Esophagus squamous epithelium (tissue), 5 donors: Measurements from ENCODE around the gene TRNP1. TPM values are rescaled to one million over a fixed set of nuclear protein-coding genes. Genes with fewer than 3 reads are reported as not detected.

Source experiments
- DNase-seq: peaks from one replicate; lab custom pipeline; 2025; lab: John Stamatoyannopoulos, UW
- H3K27ac ChIP-seq, 4 donors: fragments of 200-600 bp; sonication (generic); one replicate each; pipeline ENCODE4 v1.5.1; 2016 to 2019; ENCODE audit warnings: mild to moderate bottlenecking in 1 of 4
- H3K27me3 ChIP-seq, 4 donors: fragments of 200-600 bp; sonication (generic); 1 replicate in 3 of 4; 2 replicates in 1 of 4; pipeline versions ENCODE4 v1.5.1 to v1.6.0; 2017 to 2021; ENCODE audit warnings: antibody characterized with exemption in 1 of 4
- H3K36me3 ChIP-seq, 3 donors: fragments of 200-600 bp; sonication (generic); one replicate each; pipeline ENCODE4 v1.5.1; 2016 to 2019
- H3K4me1 ChIP-seq, 3 donors: fragments of 200-600 bp; sonication (generic); one replicate each; pipeline ENCODE4 v1.5.1; 2017 to 2019
- H3K4me3 ChIP-seq, 4 donors: fragments of 200-600 bp; sonication (generic); 1 replicate in 3 of 4; 2 replicates in 1 of 4; pipeline ENCODE4 v1.5.1; 2016 to 2019; ENCODE audit warnings: mild to moderate bottlenecking in 2 of 4, moderate library complexity in 1 of 4
- H3K9me3 ChIP-seq, 3 donors: fragments of 200-600 bp; sonication (generic); one replicate each; pipeline ENCODE4 v1.5.1; 2016 to 2019
- POLR2A ChIP-seq, 4 donors: fragments of 450-650 bp; IDR thresholded peaks; one replicate each; pipeline ENCODE4 v1.6.1; 2017; ENCODE audit warnings: antibody characterized with exemption in 4 of 4, mild to moderate bottlenecking in 4 of 4, moderate library complexity in 3 of 4
- WGBS, 2 donors: methylation state at CpG; one replicate each; pipeline ENCODE4 v1.1.5; 2018; 5-methylcytosine and 5-hydroxymethylcytosine counted together
- intact Hi-C: fragments of 100-400 bp; cut with DNase I; formaldehyde crosslinking; loops from one replicate; pipeline ENCODE4 v1.15.0; 2022
- total RNA-seq, 4 donors: library from RNA; depleted of rRNA; stranded (reverse); fragments of >200 nt; gene quantifications; one replicate each; pipeline ENCODE4 v1.1.0, GENCODE V29; 2016
- TF ChIP-seq, protein P1 (sequence below), 6 experiments: fragments of 450-650 bp in 4 of 6; fragments of 200-600 bp in 2 of 6; sonication (generic) in 2 of 6; IDR thresholded peaks; one replicate each; pipeline ENCODE4 v1.5.1; 2016 to 2019; ENCODE audit warnings: antibody characterized with exemption in 6 of 6, mild to moderate bottlenecking in 4 of 6, moderate library complexity in 4 of 6
- donor health status: DM: yes; HTN: yes; CAD: no.

Gene TRNP1
- total RNA-seq, 4 donors from 2014 or later, result 26.9 to 208 (median 64.5) TPM

DNA sequence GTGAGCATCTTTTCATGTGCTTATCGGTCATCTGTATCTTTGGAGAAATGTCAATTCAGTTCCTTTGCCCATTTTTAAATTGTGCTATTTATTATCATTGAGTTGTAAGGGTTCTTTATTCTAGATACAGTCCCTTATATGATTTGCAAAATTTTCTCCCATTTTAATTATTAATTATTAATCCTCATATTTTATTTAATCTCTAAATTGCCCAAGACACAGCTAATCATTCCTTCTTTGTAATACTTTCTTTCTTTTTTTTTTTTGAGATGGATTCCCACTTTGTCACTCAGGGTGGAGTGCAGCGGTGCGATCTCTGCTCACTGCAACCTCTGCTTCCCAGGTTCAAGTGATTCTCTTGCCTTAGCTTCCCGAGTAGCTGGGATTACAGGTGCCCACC lies 32.2 kb downstream of the TRNP1 start:
- TF ChIP-seq POLR2A (IDR thresholded peaks at IDR 0.05), result no peak
- TF ChIP-seq, protein P1, sequence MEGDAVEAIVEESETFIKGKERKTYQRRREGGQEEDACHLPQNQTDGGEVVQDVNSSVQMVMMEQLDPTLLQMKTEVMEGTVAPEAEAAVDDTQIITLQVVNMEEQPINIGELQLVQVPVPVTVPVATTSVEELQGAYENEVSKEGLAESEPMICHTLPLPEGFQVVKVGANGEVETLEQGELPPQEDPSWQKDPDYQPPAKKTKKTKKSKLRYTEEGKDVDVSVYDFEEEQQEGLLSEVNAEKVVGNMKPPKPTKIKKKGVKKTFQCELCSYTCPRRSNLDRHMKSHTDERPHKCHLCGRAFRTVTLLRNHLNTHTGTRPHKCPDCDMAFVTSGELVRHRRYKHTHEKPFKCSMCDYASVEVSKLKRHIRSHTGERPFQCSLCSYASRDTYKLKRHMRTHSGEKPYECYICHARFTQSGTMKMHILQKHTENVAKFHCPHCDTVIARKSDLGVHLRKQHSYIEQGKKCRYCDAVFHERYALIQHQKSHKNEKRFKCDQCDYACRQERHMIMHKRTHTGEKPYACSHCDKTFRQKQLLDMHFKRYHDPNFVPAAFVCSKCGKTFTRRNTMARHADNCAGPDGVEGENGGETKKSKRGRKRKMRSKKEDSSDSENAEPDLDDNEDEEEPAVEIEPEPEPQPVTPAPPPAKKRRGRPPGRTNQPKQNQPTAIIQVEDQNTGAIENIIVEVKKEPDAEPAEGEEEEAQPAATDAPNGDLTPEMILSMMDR (IDR thresholded peaks at IDR 0.05), result no peak
- Histone ChIP-seq H3K4me3 (no peak overlapping the region), H3K27me3 (no peaks in the 10 kb centered on the region), H3K36me3 (no peaks in the 10 kb centered on the region), H3K27ac (no peak overlapping the region), H3K4me1 (peaks cover 0 to 31% (median 8%) of the 10 kb centered on the region in 3 donors), H3K9me3 (no peaks in the 10 kb centered on the region)
- intact Hi-C loops, result no loop called here
- 94 to 96% methylated on average over 4 of the region's 4 CpGs for WGBS, 2 donors
- DNase-seq, result no peak

DNA sequence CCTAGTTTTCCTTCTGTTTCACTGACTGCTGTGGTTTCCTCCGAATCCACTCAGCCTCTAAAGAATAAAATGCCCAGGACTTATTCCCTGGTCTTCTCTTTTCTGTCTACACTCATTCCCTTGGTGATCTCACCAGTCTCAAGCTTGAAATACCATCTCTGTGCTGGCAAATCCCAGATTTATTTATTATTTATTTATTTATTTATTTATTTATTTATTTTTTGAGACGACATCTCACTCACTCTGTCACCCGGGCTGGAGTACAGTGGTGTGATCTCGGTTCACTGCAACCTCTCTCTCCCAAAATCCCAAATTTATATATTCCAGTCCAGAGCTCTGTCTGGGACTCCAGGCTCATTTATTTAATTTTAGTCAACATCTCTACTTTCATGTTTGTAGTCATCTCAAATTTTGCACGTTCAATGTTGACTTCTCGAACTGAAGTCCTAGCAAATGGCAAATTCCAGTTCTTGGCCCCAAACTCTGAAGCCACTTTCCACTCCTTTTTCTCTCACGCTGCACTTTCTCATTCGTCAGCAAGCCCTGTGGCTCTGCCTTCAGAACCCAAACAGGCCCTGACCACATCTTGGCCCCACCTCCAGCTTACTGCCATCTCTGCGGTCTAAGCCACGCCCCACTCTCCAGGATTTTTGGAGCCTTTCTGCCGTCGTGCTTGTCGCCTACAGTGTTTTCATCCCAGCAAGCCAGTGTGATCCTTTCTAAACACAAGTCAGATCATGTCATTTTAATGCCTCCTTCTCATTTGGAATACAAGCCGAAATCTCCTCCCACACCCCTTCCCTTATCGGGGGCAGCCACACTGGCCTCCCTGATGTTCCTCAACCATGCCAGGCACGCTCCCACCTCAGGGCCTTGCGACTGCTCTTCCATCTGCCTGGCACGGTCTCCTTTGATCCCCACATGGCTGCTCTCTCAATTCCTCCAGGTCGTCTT lies 33.4 kb downstream of the TRNP1 start:
- Histone ChIP-seq H3K4me3 (no peak overlapping the region), H3K4me1 (peaks cover 7 to 42% (median 18%) of the 10 kb centered on the region in 3 donors), H3K27me3 (no peaks in the 10 kb centered on the region), H3K27ac (peak overlapping the region; percentile 72 to 87 (median 80)), H3K36me3 (no peaks in the 10 kb centered on the region), H3K9me3 (no peaks in the 10 kb centered on the region)
- DNase-seq, result no peak
- 31 to 43% methylated on average over 19 of the region's 19 CpGs for WGBS, 2 donors
- no peak for TF ChIP-seq POLR2A (IDR thresholded peaks at IDR 0.05)
- TF ChIP-seq, protein P1 (IDR thresholded peaks at IDR 0.05), result no peak
- intact Hi-C loops, result no loop called here

DNA sequence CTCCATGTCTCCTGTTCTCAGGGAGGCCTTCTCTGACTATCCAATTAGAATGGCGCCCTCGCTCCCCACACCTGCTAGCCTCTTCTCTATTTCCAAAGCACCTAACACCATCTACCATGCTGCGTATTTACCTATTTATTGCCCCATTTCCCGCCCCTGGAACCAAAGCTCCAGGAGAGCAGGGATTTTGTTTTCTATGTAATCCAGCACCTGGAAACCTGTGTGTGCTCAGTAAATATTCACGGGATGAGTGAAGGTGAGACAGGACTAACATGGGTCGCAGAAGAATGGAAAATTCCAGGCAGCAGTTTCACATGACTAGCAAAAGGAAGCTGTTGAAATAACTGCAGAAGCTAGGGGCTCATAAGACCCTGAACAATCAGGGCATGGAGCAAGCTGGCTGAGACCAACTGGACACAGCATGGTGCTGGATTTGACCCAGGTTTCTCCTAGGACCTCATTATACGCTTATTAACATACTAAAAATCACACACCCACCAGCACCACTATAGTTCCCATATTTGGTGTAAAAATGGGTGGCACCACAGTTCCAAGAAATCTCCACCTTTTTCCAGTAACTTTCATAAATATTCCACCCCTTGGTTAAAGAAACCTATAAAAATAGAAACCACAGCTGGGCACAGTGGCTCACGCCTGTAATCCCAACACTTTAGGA lies 34.2 kb downstream of the TRNP1 start:
- Histone ChIP-seq H3K4me1 (peaks cover 11 to 51% (median 26%) of the 10 kb centered on the region in 3 donors), H3K27ac (peak overlapping the region; percentile 72 to 87 (median 80)), H3K4me3 (no peak overlapping the region), H3K36me3 (no peaks in the 10 kb centered on the region), H3K27me3 (no peaks in the 10 kb centered on the region), H3K9me3 (no peaks in the 10 kb centered on the region)
- WGBS, 2 donors, result 35 to 55% methylated on average over 8 of the region's 8 CpGs
- intact Hi-C loops, result no loop called here
- no peak for DNase-seq
- TF ChIP-seq, protein P1 (IDR thresholded peaks at IDR 0.05), result no peak
- TF ChIP-seq POLR2A (IDR thresholded peaks at IDR 0.05), result no peak

DNA sequence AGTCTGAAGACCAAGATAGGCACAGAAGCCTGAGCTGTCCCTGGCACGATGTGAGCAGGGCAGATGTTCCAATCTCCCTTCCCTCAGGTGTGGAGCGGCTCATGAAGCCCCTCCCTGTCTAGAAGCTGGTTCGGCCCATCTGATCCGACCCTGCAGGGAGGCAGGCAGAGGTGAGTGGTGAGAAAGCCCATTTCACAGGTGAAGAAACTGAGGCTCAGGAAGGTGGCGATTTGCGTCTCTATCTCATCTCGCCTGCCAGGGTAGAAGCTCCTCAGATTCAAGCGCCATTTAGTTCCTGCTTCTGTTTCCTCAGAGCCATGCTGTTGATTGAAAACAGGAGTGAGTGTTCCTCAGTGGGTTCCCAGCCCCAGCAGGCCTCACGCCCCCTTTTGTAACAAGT lies 36.0 kb downstream of the TRNP1 start:
- Histone ChIP-seq H3K36me3 (no peaks in the 10 kb centered on the region), H3K9me3 (no peaks in the 10 kb centered on the region), H3K4me3 (no peak overlapping the region), H3K4me1 (peaks cover 17 to 69% (median 38%) of the 10 kb centered on the region in 3 donors), H3K27ac (peak overlapping the region in 1 of 4 donors; percentile 25), H3K27me3 (no peaks in the 10 kb centered on the region)
- intact Hi-C loops, result no loop called here
- DNase-seq, result no peak
- no peak for TF ChIP-seq POLR2A (IDR thresholded peaks at IDR 0.05)
- 81 to 86% methylated on average over 8 to 9 of the region's 9 CpGs for WGBS, 2 donors

DNA sequence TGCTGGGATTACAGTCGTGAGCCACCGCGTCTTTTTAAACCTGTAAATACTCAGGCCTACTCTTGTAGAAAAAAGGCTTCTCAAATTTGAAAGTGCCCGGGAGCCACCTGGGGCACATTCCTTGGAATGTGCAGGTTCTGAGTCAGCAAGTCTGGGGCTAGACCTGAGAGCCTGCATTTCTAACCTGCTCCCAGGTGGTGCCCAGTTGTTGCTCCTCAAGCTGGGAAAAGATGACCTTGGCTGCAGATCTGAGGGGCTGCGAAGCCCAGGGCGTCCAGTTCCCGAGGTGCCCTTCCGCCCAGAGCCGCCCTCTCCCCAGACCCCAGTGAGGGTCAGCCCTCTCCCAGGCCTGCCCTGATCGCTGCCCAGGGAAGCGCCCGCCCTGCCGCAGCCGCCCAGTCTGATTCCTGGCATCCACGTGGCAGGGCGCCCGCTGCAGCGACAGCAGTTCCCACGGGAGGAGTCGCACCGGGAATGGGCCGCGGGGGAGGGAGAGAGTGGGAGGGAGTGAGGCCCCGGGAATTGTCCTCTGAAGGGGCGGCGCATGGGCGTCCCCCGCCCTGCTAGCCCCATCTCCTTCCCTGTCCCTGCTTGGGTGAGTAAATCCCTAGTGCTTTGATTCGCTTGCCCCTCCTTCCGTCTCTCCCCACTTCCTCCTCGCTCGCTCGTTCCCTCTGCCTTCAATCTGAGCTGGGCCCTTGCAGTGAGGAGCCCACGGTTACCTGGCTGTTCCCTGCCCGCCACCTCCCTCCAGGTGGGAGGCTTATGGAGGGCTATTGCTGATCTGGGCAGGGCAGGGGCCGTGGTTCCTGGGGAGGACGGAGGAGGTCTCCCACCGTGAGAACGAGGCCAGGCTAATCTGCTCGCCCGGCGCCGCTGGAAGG lies 38.0 kb downstream of the TRNP1 start:
- intact Hi-C loops, result loop anchor here (5.0 kb wide), 1 partner anchor 34 kb away; no protein-coding TSS in a partner anchor
- Histone ChIP-seq H3K27ac (peak overlapping the region; percentile 86 to 94 (median 92)), H3K36me3 (no peaks in the 10 kb centered on the region), H3K4me3 (peak overlapping the region; percentile 18 to 63 (median 32)), H3K27me3 (no peaks in the 10 kb centered on the region), H3K9me3 (no peaks in the 10 kb centered on the region), H3K4me1 (peaks cover 17 to 65% (median 38%) of the 10 kb centered on the region in 3 donors)
- 15% methylated on average over 11 of the region's 43 CpGs; no CpG with 5 or more reads in 1 of the 2 donors for WGBS, 2 donors
- TF ChIP-seq POLR2A (IDR thresholded peaks at IDR 0.05), result peak in 1 of 4 donors; percentile 19
- TF ChIP-seq, protein P1 (IDR thresholded peaks at IDR 0.05), result no peak
- DNase-seq, result no peak
